Thoracic aorta (tissue), 2 donors: ENCODE data around the gene LRRC9. TPM values are rescaled to one million over a fixed set of nuclear protein-coding genes. Genes with fewer than 3 reads are reported as not detected.
"Not testable (repeated sequence)": the region's sequence is repeated elsewhere in the genome, so short reads cannot be mapped to it uniquely, and the experiment has no call there.

Source experiments
- ATAC-seq: fragments of 150-250 bp; one replicate; pipeline ENCODE4 v1.8.0; 2017; ENCODE audit warnings: low read depth; ENCODE audit not compliant: insufficient number of reproducible peaks, low FRiP score
- DNase-seq: peaks from one replicate; pipeline ENCODE4 v3.0.0-alpha.2; 2020; ENCODE audit warnings: low spot score
- H3K27ac ChIP-seq, 2 donors: fragments of 200-600 bp; sonication (generic); 1 replicate in 1 of 2; 2 replicates in 1 of 2; pipeline ENCODE4 v1.5.1; 2016; ENCODE audit warnings: mild to moderate bottlenecking in 2 of 2, moderate library complexity in 2 of 2
- H3K27me3 ChIP-seq: fragments of 200-600 bp; sonication (generic); replicated peaks from 2 replicates; pipeline ENCODE4 v1.6.0; 2016; ENCODE audit warnings: mild to moderate bottlenecking; ENCODE audit not compliant: insufficient read depth
- H3K36me3 ChIP-seq: fragments of 200-600 bp; sonication (generic); one replicate; pipeline ENCODE4 v1.5.1; 2016
- H3K4me1 ChIP-seq, 2 donors: fragments of 200-600 bp; sonication (generic); 1 replicate in 1 of 2; 2 replicates in 1 of 2; pipeline versions ENCODE4 v1.5.1 to v1.6.0; 2016; ENCODE audit warnings: low read depth in 2 of 2, mild to moderate bottlenecking in 1 of 2; ENCODE audit not compliant: control insufficient read depth in 1 of 2
- H3K4me3 ChIP-seq: fragments of 200-600 bp; sonication (generic); 2 replicates; pipeline ENCODE4 v1.5.1; 2016; ENCODE audit warnings: mild to moderate bottlenecking
- H3K9me3 ChIP-seq: fragments of 200-600 bp; sonication (generic); 2 replicates; pipeline ENCODE4 v1.5.1; 2016
- CTCF ChIP-seq: fragments of 200-600 bp; sonication (generic); IDR thresholded peaks from one replicate; pipeline ENCODE4 v1.5.1; 2019; ENCODE audit warnings: antibody characterized with exemption
- total RNA-seq, 2 donors: library from RNA; depleted of rRNA; stranded (reverse); fragments of >200 nt; gene quantifications; one replicate each; pipeline versions ENCODE4 v1.1.0 to v1.2.3, GENCODE V29; 2016

Gene LRRC9
- total RNA-seq, 2 donors from 2014 or later, result not detected

DNA sequence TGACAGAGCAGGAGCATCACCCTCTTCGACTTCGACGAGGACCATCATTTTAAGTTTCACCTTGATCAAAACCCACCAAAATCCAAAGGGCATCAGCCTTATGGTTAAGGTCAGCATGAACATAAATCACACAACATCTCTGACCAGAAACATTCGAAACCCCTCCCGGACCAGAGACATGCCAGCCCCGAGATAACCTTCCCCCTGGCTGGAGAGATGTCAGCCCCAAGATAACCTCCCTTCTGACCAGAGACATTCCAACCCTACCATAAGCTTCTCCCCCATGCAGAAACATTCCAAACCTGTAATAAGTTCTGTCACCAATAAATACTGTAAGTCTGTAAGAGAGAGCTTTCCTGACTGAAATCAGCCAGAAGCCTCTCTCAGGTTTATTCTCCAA, 178.0 kb downstream of the LRRC9 start:
- TF ChIP-seq CTCF, result no peak
- Histone ChIP-seq H3K4me1 (peaks cover 20 to 33% of the 10 kb centered on the region in 2 donors), H3K36me3 (no peaks in the 10 kb centered on the region), H3K4me3 (no peak overlapping the region), H3K27ac (no peak overlapping the region), H3K9me3 (no peaks in the 10 kb centered on the region), H3K27me3 (no peaks in the 10 kb centered on the region)
- no peak for DNase-seq
- ATAC-seq, result no peak

DNA sequence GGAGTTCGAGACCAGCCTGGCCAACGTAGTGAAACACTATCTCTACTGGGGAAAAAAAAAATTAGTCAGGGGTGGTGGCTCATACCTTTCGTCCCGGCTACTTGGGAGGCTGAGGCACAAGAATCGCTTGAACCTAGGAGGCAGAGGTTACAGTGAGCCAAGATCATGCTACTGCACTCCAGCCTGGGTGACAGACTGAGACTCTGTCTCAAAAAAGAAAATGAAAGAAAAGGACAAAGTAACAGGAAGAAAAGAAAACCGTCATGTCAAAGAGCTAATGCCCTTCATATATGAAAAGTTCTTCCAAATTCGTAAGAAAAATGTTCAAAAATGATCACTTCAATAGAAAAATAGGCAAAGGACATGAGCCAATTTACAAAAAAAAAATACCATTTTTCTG, 179.9 kb downstream of the LRRC9 start:
- H3K4me1 ChIP-seq, result peaks cover 12 to 15% of the 10 kb centered on the region in 2 donors
- not testable (repeated sequence) for ATAC-seq, H3K36me3 ChIP-seq, H3K27me3 ChIP-seq, H3K4me3 ChIP-seq, DNase-seq, H3K27ac ChIP-seq, H3K9me3 ChIP-seq

DNA sequence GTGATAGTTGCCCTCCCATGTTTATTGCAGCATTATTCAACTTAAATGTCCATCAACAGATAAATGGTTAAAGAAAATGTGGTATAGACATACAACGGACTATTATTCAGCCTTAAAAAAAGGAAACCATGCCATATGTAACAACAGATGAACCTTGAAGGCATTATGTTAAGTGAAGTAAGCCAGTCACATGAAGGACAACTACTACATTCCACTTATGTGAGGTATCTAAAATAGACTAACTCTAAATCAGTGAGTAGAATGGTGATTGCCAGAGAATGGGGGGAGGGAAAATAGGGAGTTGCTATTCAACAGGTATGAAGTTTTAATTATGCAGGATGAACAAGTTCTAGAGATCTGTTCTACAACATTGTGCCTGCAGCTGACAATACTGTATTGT, 181.8 kb downstream of the LRRC9 start:
- H3K27ac ChIP-seq, result no peak overlapping the region
- no peaks in the 10 kb centered on the region for H3K36me3 ChIP-seq
- peaks cover 5 to 16% of the 10 kb centered on the region in 2 donors for H3K4me1 ChIP-seq
- no peaks in the 10 kb centered on the region for H3K9me3 ChIP-seq
- H3K4me3 ChIP-seq, result no peak overlapping the region
- ATAC-seq, result no peak
- DNase-seq, result no peak
- TF ChIP-seq CTCF, result no peak
- H3K27me3 ChIP-seq, result no peaks in the 10 kb centered on the region

GRCh38 chr14:60102389-60102788, 182.4 kb downstream of the LRRC9 start:
- H3K4me1 ChIP-seq, result peaks cover 5 to 16% of the 10 kb centered on the region in 2 donors
- H3K4me3 ChIP-seq, result no peak overlapping the region

GRCh38 chr14:60106339-60106738, 186.4 kb downstream of the LRRC9 start:
- peaks cover 11 to 16% of the 10 kb centered on the region in 2 donors for H3K4me1 ChIP-seq
- no peak overlapping the region for H3K27ac ChIP-seq
- TF ChIP-seq CTCF, result no peak
- H3K36me3 ChIP-seq, result no peaks in the 10 kb centered on the region
- no peaks in the 10 kb centered on the region for H3K27me3 ChIP-seq
- ATAC-seq (no peak), DNase-seq (no peak)
- H3K9me3 ChIP-seq, result no peaks in the 10 kb centered on the region
- no peak overlapping the region for H3K4me3 ChIP-seq

More at GRCh38 chr14:60102389-60102788, 182.4 kb downstream of the LRRC9 start:
- no peak for ATAC-seq
- DNase-seq, result no peak
- no peaks in the 10 kb centered on the region for H3K36me3 ChIP-seq
- H3K27ac ChIP-seq, result no peak overlapping the region
- H3K9me3 ChIP-seq, result no peaks in the 10 kb centered on the region
- no peak for TF ChIP-seq CTCF
- no peaks in the 10 kb centered on the region for H3K27me3 ChIP-seq

DNA sequence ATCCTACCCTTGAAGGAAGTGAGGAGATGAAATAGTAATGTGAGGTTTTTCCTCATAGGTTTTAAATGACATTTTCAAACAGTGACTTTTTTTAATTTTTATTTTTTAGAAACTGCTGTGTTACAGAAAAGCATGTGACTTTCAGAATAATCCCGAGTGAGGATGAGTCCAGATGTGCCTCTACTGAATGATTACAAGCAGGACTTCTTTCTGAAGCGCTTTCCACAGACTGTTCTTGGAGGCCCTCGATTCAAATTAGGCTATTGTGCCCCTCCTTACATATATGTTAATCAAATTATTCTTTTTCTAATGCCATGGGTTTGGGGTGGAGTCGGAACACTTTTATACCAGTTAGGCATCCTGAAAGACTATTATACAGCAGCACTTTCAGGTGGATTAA, 187.5 kb downstream of the LRRC9 start:
- DNase-seq (no peak), ATAC-seq (no peak)
- no peaks in the 10 kb centered on the region for H3K27me3 ChIP-seq
- no peak overlapping the region for H3K4me3 ChIP-seq
- no peak overlapping the region for H3K27ac ChIP-seq
- no peak for TF ChIP-seq CTCF
- H3K4me1 ChIP-seq, result peaks cover 9 to 14% of the 10 kb centered on the region in 2 donors
- H3K9me3 ChIP-seq, result no peaks in the 10 kb centered on the region
- no peaks in the 10 kb centered on the region for H3K36me3 ChIP-seq
